Osteoblast (primary cell): Measurements from ENCODE around the gene LRRC1. TPM values are rescaled to one million over a fixed set of nuclear protein-coding genes. Genes with fewer than 3 reads are reported as not detected.

Experiments used
- DNase-seq: peaks from one replicate; pipeline ENCODE4 v3.0.0; 2011; ENCODE audit warnings: low spot score, mixed read lengths; ENCODE audit not compliant: insufficient read length; ENCODE audit errors: missing footprints
- H2AFZ ChIP-seq: 2 replicates; pipeline ENCODE4 v1.6.0; 2011; ENCODE audit warnings: mild to moderate bottlenecking, low read length
- H3K27ac ChIP-seq: 2 replicates; pipeline ENCODE4 v1.5.1; 2011; ENCODE audit warnings: mild to moderate bottlenecking, low read depth, low read length, moderate library complexity
- H3K27me3 ChIP-seq: 2 replicates; pipeline ENCODE4 v1.6.0; 2012; ENCODE audit warnings: mild to moderate bottlenecking, control low read depth, inconsistent platforms, low read length, moderate library complexity; ENCODE audit not compliant: insufficient read depth
- H3K36me3 ChIP-seq: 2 replicates; pipeline ENCODE4 v1.5.1; 2011; ENCODE audit warnings: mild to moderate bottlenecking, low read length, control low read depth, moderate library complexity; ENCODE audit not compliant: insufficient read depth
- H3K4me1 ChIP-seq: 2 replicates; pipeline ENCODE4 v1.5.1; 2011; ENCODE audit warnings: mild to moderate bottlenecking, low read length, control low read depth, moderate library complexity; ENCODE audit not compliant: insufficient read depth
- H3K4me2 ChIP-seq: 2 replicates; pipeline ENCODE4 v1.6.0; 2011; ENCODE audit warnings: mild to moderate bottlenecking, low read length; ENCODE audit not compliant: insufficient read depth
- H3K4me3 ChIP-seq: fragments of 200-600 bp; sonication (generic); 3 replicates; pipeline ENCODE4 v1.5.1; 2012; ENCODE audit warnings: mild to moderate bottlenecking, low read length, inconsistent platforms; ENCODE audit not compliant: insufficient read depth
- H3K79me2 ChIP-seq: 2 replicates; pipeline ENCODE4 v1.6.0; 2012; ENCODE audit warnings: mild to moderate bottlenecking, low read length, control low read depth, inconsistent platforms; ENCODE audit not compliant: insufficient read depth
- H3K9me3 ChIP-seq: 2 replicates; pipeline ENCODE4 v1.5.1; 2011; ENCODE audit warnings: low read depth, low read length, control low read depth
- H4K20me1 ChIP-seq: 2 replicates; pipeline ENCODE4 v1.6.0; 2012; ENCODE audit warnings: mild to moderate bottlenecking, low read length, control low read depth; ENCODE audit not compliant: insufficient read depth
- total RNA-seq: library from RNA; depleted of rRNA; stranded (reverse); fragments of >200 nt; gene quantifications from 2 replicates; pipeline ENCODE4 v1.2.3, GENCODE V29; 2012
- TF ChIP-seq, protein P1 (sequence below): IDR thresholded peaks from 2 replicates; pipeline ENCODE4 v1.5.1; 2011; ENCODE audit warnings: mild to moderate bottlenecking, low read depth, low read length, moderate library complexity; ENCODE audit errors: extremely low read depth

The LRRC1 gene
- 7.2 and 8.0 TPM in 2 replicates for total RNA-seq

DNA sequence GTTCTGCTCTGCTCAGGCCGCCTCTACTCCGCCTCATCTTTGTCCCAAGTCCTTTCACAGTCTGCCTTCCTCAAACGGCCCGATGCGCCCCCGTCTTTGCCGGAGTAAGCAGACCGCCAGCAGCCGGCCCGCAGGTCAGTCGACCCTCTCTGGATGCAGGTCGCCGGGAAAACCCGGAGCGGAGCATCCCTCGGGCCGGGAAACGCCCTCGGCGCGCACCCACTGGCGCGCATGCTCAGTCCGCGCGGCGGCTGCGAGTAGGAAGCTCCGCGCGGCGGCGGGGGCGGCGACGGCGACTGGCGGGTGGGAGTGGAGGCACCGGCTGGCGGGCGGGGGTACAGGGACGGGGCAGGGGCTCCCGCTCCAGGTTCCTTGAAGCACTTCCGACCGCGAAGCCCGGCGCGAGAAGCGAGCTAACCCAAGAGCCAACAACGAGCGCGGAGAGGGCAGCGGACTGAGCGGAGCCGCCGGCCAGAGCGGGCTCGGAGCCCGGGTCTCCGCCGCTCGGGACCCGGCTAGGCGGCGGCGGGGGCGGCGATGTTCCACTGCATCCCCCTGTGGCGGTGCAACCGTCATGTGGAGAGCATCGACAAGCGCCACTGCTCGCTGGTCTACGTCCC lies at the start of gene LRRC1:
Gene LRRC1, plus strand, starts transcription at position 286 of the 620 bp plus-strand sequence. Its CDS starts 252 bp downstream, at position 538.
- peak; percentile 97 for DNase-seq
- peaks cover 26% of the 10 kb centered on the region for H3K4me1 ChIP-seq
- H3K4me2 ChIP-seq: peak within 1 kb of the TSS; percentile 95
- TF ChIP-seq, protein P1, sequence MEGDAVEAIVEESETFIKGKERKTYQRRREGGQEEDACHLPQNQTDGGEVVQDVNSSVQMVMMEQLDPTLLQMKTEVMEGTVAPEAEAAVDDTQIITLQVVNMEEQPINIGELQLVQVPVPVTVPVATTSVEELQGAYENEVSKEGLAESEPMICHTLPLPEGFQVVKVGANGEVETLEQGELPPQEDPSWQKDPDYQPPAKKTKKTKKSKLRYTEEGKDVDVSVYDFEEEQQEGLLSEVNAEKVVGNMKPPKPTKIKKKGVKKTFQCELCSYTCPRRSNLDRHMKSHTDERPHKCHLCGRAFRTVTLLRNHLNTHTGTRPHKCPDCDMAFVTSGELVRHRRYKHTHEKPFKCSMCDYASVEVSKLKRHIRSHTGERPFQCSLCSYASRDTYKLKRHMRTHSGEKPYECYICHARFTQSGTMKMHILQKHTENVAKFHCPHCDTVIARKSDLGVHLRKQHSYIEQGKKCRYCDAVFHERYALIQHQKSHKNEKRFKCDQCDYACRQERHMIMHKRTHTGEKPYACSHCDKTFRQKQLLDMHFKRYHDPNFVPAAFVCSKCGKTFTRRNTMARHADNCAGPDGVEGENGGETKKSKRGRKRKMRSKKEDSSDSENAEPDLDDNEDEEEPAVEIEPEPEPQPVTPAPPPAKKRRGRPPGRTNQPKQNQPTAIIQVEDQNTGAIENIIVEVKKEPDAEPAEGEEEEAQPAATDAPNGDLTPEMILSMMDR: no peak
- no peaks in the 10 kb centered on the region for H3K36me3 ChIP-seq
- peak within 1 kb of the TSS; percentile 94 for H2AFZ ChIP-seq
- H3K4me3 ChIP-seq: peak within 1 kb of the TSS; percentile 83
- H3K27ac ChIP-seq: peak within 1 kb of the TSS; percentile 59
- peaks cover 23% of the 10 kb centered on the region for H3K27me3 ChIP-seq
- peaks cover 23% of the 10 kb centered on the region for H3K79me2 ChIP-seq
- H3K9me3 ChIP-seq: no peaks in the 10 kb centered on the region
- H4K20me1 ChIP-seq: peaks cover 10% of the 10 kb centered on the region

DNA sequence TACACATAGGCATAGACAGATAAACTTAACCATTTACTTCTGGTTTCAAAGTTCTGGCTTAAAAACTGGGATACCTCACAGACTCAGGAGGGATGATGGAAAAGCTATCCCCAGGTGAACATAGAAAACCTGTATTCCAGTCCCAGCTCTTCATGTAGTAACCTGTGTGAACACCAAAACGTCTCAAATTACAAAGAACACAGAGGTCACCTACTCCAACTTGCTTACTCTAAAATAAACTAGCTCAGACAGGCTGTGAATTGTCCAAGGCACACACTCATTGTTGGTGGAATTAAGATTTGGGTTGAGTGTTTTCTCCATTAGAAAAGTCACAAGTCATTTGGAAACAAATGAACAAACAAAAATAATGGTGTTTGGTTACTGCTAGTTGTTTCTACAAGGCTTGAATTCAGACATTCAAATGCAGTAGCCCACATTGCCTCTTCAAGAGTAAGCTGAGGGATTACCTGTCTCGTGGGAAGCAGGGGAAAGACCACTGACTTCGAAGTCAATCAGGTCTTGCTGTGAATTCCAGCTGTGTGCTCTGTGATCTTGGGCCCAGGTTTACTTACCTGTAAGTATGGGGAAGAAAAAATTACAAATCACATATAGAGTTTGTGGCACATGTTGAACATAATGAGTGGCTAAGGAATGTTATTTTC lies 48.2 kb upstream of the LRRC1 start:
- H3K27ac ChIP-seq: no peak overlapping the region
- no peaks in the 10 kb centered on the region for H4K20me1 ChIP-seq
- TF ChIP-seq, protein P1: no peak
- H3K4me1 ChIP-seq: no peaks in the 10 kb centered on the region
- no peaks in the 10 kb centered on the region for H3K27me3 ChIP-seq
- H3K9me3 ChIP-seq: no peaks in the 10 kb centered on the region
- H3K4me3 ChIP-seq: no peak overlapping the region
- H3K4me2 ChIP-seq: no peak overlapping the region
- no peak for DNase-seq
- H3K79me2 ChIP-seq: no peaks in the 10 kb centered on the region
- no peaks in the 10 kb centered on the region for H3K36me3 ChIP-seq
- H2AFZ ChIP-seq: no peak overlapping the region

DNA sequence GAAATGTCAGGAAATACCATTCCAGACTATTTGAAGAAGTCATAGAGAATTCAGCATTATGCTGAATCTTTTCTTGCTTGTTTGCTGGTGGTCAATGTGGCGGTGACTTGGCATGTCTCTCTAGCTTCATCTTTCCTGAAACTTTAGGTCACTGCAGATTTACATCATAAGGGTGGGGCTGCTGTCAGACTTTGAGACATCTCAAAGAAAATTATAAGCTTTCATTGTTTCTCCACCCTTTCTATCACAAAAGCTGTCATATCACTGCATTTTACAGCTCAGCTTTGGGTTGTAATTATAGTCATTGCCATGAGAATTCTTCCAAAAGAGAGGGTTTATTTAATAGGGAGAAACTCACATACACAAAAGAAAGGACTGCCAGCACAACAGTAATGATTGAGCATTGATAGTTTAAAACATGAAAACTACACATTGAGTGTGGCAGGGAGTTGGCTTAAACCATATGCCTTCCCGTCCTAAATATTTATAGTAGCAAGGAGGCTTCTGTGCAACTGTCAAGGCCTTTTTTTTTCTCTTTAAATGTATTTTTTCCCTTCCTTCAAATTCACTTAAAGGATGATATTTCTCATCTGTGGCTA lies 44.7 kb upstream of the LRRC1 start:
- Histone ChIP-seq H3K79me2 (no peaks in the 10 kb centered on the region), H3K4me2 (no peak overlapping the region), H3K27me3 (no peaks in the 10 kb centered on the region), H3K36me3 (no peaks in the 10 kb centered on the region), H2AFZ (no peak overlapping the region), H4K20me1 (no peaks in the 10 kb centered on the region), H3K9me3 (no peaks in the 10 kb centered on the region), H3K27ac (no peak overlapping the region), H3K4me1 (peaks cover 5% of the 10 kb centered on the region), H3K4me3 (no peak overlapping the region)
- TF ChIP-seq, protein P1: no peak
- DNase-seq: no peak

DNA sequence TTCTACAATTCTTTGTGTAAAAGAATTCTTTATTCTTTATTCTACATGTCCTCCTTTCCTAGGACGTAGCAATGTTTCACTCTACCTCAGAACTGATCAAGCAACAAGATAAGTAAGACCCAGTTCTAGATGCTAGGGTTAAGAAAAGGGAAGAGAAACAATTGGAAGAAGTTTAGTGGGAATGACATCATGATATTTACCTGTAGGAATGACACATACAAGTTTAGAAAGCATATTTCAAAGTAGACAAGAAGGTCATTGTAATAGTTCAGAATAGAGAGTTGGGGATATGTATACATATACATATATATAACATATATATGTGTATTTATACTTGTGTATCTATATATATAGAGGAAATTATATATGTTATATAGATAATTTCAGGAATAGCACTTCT lies 43.4 kb upstream of the LRRC1 start:
- H3K27ac ChIP-seq: no peak overlapping the region
- H3K79me2 ChIP-seq: no peaks in the 10 kb centered on the region
- no peaks in the 10 kb centered on the region for H3K36me3 ChIP-seq
- TF ChIP-seq, protein P1: no peak
- H3K4me1 ChIP-seq: peaks cover 5% of the 10 kb centered on the region
- no peaks in the 10 kb centered on the region for H4K20me1 ChIP-seq
- H3K27me3 ChIP-seq: no peaks in the 10 kb centered on the region
- H2AFZ ChIP-seq: no peak overlapping the region
- no peak overlapping the region for H3K4me2 ChIP-seq
- H3K4me3 ChIP-seq: no peak overlapping the region
- no peak for DNase-seq
- no peaks in the 10 kb centered on the region for H3K9me3 ChIP-seq
